HG03571 (cell line): ENCODE measurements around the gene PCDH9.

Experiments used
- ATAC-seq: cut with Tn5 transposase; IDR thresholded peaks from one replicate; pipeline ENCODE4 v1.9.1; 2021; ENCODE audit not compliant: unreplicated experiment

PCDH9 gene

GRCh38 chr13:67048821-67049150, 181.3 kb downstream of the PCDH9 start:
- no peak for ATAC-seq

- ATAC-seq = peak; percentile 63
Observed at GRCh38 chr13:67048084-67048820, 181.9 kb downstream of the PCDH9 start.

DNA sequence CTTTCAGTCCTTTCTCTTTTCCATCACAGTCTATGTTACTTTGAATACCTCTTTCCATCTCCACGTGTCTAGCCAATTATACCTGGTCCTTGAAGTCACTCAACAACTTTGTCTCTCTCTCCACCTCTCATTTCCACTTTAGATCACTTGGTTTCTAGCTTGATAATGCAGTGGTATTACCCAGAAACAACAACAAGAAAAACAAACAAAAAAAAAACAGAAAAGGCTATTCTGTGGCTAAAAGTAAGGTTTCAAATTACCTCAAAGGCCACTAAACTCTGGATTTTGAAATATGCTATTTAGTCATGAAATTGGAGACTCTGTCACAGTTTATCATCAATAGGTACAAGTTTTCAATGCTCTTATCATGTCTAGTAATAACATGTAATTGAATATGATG, 184.8 kb downstream of the PCDH9 start:
- no peak for ATAC-seq

- no peak for ATAC-seq
Observed at GRCh38 chr13:67043901-67044300, 186.2 kb downstream of the PCDH9 start.

DNA sequence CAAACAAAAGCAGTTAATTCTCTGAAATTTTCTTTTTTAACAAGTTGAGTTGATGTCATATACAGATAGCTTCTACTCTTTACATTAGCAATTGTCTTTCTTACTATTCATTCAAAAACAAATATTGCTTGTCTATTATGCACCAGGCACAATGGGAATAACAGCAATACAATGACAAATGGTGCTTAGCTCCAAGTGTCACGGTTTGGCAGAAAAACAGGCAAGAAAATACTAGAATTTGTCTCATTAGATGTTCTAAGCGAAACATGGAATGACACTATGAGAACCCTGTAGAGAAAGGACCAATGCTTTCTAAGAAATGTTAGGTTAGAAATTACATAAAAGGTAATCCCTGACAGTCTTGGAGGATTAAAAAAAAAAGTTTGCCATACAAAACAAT, 187.6 kb downstream of the PCDH9 start:
- ATAC-seq = no peak

- ATAC-seq = no peak
Observed at GRCh38 chr13:67036699-67037457, 193.3 kb downstream of the PCDH9 start.

- no peak for ATAC-seq
Observed at GRCh38 chr13:67033170-67033569, 197.0 kb downstream of the PCDH9 start.

DNA sequence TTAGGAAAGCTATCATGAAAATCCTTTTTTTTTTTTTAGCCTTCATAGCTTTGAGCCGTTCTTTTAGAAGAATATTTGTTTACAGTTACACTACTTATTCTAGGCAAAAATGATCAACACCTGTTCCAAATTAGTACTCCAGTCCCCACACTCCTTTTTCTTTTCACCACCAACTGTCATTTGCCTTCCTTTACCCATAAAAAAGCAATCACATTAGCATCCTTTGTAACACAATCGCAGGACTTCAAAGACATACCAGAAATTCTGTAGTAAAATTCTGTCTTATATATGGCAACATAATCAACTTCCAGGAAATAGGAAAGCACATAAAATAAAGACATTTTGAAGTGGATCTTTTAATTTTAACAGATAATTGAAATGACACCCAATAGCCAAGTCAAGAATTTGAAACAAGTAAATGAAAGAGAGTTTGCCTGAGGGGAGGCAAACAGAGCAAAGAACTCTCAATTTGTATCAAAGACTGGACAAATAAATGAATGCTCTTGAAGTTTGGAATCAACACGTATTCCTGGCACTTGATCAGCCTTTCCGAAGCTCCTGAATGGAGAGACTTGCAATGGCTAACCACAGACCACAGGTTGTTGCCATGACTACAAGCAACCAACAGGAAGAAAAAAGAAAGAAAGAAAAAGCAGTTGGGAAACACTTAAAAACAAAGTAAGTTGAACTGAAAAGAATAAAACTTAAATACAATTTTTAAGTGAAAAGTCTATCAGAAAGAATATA, 206.8 kb downstream of the PCDH9 start:
- ATAC-seq = no peak

DNA sequence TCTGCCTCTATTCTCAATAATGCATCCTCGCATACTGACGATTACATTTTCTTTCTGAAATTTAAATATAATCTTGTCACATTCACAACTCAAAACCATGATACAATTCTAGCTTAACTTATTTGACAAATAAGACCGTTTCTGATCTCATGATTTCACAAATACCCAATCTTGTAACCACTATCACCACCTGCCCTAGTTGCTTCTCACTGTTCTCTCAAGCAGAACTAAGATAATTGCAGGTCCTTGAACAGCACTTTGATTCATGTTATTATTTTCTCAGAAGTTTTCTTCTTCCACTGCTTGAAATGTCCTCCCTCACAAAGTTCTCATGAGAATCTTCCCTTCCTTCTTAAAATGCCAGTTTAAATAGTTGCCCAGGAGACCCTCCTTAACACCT, 211.4 kb downstream of the PCDH9 start:
- ATAC-seq = no peak

DNA sequence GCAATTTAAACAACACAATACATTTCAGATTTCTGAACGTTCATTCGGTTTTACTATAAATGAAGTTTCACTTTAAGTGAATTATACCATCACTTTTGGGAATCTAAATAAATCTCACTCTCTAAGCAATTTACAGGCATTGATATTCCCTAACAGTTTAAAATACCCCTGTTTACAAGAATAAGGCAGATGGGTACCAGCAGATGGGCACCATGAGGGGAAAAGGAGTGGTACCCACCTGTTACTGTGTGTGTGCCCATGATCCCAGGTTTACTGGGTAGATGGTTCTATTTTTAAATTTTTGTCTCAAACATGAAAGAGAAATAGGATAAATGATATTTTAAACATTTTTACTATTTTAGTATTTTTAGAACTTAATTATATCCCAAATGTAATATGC, 212.9 kb downstream of the PCDH9 start:
- ATAC-seq = no peak

- ATAC-seq = no peak
Observed at GRCh38 chr13:67015976-67016600, 214.0 kb downstream of the PCDH9 start.

DNA sequence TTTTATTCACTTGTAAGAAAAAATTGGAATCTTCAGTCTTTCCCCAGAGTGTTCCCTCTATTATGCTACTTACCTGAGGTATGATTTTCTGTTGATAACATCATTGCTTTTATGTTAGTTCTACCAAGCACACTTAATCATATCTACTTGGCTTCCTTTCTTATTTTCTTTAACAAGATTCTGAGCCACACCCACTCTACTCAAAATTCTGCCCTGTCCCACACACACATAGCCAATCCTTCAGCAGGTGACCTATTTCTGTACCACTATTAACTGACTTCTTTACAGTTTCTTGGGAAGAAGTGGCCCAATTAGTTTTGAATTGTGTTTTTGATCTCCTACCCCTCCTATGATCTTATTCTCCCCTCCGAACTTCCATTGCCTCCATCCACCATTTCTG, 215.7 kb downstream of the PCDH9 start:
- no peak for ATAC-seq

GRCh38 chr13:67013709-67014108, 216.4 kb downstream of the PCDH9 start:
- no peak for ATAC-seq

DNA sequence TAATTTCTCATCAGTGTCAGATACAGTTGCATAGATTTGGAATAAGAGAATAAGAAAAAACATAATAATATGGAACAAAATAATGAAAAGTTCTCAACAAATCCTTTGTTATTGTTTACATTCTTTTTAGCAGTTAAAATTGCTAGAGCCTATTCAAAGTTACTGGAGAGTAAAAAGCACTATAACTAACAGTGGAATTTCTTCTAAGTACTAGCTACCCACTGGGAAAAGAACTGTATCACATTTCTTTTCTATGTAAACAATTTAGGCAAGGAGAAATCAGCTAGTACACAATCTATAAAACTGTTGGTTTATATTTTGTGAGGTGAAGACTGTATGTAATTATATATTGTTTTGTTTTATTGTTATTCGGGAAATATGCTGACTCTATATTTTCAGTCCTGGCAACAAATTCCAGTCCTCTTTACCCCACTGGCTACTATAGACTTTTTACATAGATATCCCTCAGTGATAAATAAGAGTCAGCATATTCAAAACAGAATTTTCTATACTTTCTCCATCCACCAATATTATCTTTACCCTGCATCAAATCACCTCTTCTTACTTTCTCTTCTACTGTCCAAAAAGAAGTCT, 222.0 kb downstream of the PCDH9 start:
- ATAC-seq = no peak

GRCh38 chr13:67004511-67004910, 225.6 kb downstream of the PCDH9 start:
- no peak for ATAC-seq

GRCh38 chr13:67003743-67004142, 226.4 kb downstream of the PCDH9 start:
- no peak for ATAC-seq

DNA sequence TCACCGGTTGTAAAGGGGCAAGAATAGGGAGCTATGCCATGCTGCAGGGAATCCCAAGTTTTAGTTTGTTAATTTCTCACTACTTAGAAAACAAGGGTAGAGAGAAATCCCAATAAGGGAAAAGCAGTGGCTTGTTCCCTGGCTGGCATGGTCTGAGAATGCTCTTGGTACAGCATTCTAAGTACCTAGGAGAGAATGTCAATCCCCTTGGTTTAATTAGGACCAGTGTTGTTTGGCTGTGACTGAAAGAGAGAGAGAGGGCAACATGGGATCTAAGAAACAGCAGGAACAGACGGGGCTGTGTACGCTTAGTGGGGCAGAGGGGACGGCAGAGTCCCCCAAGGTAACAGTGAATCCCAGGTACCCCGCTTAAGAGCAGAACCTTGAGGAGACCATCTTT, 228.8 kb downstream of the PCDH9 start:
- no peak for ATAC-seq

DNA sequence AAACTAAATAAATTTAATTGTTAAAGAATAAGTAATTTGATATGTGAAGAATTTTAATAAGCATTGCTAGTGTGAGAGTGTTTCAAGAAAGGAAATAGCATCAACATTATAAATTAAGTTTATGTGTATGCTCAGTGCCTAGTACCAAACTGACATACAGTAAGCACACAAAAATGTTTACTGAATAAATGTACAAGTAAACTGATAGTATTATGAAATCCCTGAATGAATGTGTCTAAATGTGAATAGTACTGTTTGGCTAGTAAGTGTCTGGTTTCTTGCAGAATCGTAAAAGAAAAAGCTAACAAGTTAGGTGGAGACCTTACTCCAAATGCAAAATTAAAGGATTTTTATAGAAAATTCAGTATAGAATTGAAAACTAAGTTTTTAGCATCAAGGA, 233.6 kb downstream of the PCDH9 start:
- ATAC-seq = no peak

- peak; percentile 69 for ATAC-seq
Observed at GRCh38 chr13:66995203-66995611, 234.9 kb downstream of the PCDH9 start.

DNA sequence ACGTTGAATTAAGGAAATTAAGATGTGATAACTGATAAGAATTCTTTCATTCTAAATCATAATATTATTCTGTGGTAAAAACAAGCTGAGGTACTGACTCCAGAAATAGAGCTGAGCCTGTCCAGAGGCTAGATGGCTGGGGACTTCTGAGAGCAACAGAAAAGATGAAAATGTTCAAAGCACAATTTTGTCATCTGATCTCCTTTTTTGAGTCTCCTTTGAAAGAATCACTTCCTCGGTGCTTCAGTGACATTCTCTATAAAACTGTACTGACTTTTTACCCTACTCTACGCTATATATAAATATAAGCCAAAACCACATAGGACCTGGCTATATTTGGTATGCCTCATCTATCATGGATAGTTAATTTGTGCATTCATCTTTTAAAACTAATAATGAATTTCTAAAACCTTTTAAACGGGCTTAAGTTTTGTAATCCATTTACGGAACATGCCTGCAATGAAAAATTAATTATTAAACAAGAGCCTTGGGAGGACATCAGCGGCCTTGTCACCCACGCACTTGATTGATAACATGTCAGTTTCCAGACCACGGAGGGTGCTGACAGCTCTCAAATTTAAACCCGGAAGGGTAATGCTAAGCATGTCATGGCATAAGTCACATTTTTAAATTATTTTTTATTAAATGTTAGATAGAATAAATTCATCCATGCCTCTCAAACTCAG, 235.5 kb downstream of the PCDH9 start:
- ATAC-seq = peak; percentile 66

GRCh38 chr13:66994097-66994496, 236.0 kb downstream of the PCDH9 start:
- peak; percentile 34 for ATAC-seq
